HG03378 (cell line): Measurements from ENCODE around the gene ASPRV1.

ENCODE experiments used
- ATAC-seq: cut with Tn5 transposase; IDR thresholded peaks from one replicate; pipeline ENCODE4 v1.9.1; 2021; ENCODE audit warnings: mild to moderate bottlenecking, moderate library complexity; ENCODE audit not compliant: unreplicated experiment

The ASPRV1 gene

GRCh38 chr2:69943843-69944525 lies 17.4 kb downstream of the ASPRV1 start:
- ATAC-seq = no peak

DNA sequence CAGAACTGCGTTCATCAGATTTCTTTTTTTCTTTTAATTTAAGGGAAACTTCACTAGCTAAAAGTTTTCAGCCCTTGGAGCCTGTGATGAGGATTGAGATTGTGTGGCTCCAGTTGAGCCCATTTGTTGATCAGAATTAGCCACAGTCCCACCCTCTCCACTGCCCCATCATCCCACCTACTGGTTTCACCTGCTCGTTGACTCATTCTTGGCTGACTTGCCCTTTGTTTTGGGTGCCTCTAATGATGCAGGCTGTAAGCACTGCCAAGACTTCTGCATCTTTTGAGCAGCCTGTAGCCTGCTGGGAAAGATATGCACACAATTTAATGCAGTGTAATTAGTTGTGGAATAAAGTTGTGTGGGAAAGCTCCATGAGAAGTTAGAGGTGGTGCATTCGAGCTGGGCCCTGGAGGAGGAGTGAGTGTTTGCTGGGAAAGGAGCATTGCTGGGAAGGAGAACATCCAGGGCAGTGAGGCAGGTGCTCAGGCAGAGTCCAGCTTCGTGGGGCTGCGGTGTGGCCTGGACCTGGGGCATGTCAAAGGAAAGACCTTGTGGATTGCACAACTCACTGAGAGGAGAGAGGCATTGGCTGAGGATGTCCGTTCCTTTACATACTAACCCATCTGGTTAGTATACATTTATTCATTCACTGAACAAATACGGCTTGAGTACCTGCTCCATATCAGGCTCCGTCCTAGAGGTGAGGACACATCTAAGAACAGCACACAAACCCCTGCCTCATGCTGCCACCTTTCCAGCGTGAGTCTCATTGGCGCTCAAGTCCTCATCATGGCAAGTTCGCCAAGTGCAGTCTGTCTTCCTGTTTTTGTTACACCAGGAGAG lies 18.2 kb downstream of the ASPRV1 start:
- ATAC-seq = no peak

DNA sequence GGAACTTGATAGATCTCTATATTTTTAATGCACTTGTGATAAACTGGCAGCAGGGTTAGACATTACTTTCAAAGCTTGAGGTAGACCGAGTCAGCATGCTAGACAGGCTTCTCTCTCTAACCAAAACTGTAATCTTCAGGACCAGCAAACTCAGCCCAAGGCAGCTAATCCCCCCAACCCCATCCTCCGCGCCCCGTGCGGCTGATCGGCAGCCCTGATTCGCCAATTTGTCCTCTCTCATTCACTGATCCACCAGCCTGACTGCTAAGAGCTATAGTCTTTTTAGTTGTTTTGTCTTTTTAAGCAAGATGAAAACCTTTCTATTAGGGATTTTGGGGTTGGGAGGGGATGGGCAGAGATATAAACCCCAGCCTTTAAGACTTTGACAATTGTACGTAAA lies 20.7 kb downstream of the ASPRV1 start:
- ATAC-seq = no peak

GRCh38 chr2:69939722-69940121 lies 21.7 kb downstream of the ASPRV1 start:
- no peak for ATAC-seq

GRCh38 chr2:69937968-69938367 lies 23.5 kb downstream of the ASPRV1 start:
- no peak for ATAC-seq

DNA sequence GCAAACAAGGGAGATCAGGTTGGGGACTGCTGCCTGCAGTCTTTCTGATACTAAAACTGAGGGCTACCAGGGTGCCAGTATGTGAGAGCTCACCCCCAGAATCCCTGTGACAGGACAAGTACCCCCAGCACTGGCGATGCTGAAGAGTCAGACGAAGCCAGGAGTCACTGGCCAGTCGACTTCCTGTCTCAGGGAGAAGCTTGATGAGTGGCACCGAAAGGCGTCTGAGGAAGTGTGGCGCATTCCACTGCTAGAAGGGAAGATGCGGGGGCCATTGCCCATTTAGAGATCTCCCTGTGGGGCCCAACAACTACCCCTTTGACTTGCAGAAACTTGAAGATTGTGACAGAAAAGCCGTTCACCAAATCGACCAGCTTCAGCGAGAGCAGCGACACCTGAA lies 24.5 kb downstream of the ASPRV1 start:
- ATAC-seq = no peak

GRCh38 chr2:69935011-69935410 lies 26.4 kb downstream of the ASPRV1 start:
- no peak for ATAC-seq

DNA sequence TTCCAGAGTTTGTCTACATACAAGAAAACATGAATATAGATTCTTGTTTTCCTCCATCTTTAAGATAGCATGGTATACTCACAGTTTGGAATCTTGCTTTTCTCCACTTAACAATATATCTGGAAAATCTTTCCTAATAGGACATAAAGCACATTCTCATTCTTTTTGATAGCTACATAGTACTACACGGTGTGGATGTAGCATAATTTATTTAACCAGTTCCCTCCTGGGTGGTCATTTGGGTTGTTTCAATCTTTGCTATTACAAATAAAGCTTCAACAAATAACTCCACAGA lies 26.9 kb downstream of the ASPRV1 start:
- ATAC-seq = no peak

DNA sequence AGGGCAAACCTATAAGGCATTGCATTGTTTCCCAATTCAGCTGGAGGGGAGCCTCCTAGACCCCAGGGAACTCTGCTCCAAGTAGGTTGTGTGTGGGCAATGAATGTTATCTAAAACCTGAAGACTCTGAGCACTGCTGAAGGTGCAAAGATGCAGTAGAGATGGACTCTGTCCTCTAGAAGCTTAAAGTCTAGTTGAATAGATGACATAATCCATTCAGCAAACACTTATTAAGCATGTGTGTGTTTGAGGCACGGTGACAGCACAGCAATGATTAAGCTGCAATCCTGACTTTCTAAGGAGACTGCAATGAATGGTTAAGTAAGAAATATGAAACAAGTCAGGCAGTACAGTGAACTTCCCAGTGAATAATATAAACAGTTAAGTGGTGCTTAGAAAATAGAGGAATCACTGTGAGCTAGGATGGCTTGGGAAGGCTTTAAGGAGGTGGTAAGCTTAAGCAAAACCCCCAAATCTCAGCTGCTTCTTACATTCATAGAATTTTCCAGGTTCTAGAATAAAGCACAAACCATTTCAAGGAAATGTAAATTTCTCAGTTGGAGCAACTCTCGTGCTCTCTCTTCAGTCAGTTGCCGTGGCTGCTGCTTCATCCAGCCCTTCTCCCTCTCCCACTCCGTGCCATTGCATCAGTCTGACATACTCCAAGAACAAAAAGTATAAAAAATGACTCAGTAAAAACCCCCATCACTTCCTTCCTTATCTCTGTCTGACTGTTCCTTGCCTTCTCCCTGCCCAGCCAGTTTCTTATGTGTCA lies 27.4 kb downstream of the ASPRV1 start:
- no peak for ATAC-seq

GRCh38 chr2:69933254-69933828 lies 28.1 kb downstream of the ASPRV1 start:
- no peak for ATAC-seq

GRCh38 chr2:69932596-69932922 lies 28.9 kb downstream of the ASPRV1 start:
- no peak for ATAC-seq

DNA sequence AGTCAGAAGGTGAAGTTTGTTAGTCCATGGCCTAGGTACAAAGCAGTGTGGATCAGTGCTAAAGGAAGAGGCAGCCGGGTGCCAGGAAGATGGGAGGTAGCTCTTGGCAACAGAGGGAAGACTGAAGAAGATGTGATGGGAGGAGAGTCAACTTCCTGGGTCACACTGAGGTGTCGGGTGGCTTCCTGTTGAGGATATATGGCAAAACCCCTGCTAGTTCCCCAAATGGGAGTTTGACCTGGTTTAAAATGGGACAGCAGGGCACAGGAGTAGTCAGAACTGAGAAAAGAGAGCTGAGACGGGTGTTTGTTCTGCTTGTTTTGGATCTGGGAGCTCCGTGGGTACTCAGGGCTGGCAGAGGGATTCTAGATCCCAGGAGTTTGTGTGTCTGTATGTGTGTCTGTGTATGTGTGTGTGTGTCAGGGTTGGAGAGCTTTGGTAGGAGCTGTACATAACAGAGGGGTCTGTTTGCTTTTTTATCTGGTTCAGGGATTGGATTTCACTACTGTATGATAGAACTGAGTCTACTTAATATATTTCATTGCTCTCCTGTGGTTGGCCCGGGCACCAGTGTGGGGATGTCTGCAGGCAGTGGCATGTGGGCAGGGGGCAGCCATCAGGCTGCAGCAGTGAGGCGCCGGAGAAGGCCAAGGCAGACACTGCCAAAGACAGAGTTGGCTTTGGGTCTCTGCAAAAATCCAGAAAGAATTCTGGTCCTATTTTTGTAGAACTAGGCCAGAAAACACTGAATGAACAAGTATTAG lies 29.4 kb downstream of the ASPRV1 start:
- ATAC-seq = no peak

DNA sequence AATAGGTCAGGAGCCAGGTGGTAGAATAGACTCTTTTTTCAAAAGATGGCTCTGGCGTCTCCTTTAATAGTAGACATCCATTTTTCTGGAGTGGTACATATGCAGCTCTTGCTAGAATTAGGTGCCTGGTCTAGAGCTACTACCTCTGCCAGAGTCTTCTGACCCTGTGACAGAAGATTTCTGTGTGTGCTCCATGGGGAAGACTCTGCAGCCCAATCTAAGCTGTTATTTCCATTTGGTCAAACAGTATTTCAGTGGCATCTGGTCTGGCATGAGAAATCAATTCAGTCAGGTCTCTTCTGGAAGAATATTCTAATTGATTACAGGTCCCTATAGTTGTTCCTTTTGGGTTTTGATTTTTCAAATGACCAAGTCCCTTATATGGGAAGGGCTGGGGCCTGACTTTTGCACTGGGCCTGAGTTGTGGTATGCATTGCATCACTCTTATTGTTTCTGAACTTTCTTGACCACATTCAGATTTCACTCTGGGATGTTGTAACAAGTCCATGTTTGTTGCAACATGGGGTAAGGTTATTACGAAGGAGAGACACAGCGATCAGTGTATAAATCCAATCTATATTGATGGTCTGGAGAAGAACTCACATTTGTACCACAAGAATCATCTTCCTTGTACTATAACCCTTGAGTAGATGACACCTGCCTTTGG lies 34.4 kb downstream of the ASPRV1 start:
- no peak for ATAC-seq

DNA sequence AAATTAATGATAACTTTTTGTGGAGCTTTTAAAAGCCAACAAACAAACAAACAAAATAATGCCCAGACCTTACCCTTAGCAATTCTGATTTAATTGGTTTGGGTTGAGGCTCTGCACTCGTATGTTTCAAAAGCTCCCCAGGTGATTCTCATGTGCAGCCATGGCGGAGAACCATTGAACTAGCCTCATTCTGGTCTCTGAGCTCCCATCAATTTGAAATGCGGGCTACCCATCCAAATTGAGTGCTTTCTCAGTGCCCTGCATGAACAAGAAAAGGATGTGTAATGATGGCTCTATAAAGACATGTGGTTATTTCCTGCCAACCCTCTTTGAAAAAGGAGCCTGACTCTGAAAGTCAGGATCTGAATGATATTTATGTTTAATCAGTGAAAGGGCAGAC lies 38.3 kb downstream of the ASPRV1 start:
- no peak for ATAC-seq

DNA sequence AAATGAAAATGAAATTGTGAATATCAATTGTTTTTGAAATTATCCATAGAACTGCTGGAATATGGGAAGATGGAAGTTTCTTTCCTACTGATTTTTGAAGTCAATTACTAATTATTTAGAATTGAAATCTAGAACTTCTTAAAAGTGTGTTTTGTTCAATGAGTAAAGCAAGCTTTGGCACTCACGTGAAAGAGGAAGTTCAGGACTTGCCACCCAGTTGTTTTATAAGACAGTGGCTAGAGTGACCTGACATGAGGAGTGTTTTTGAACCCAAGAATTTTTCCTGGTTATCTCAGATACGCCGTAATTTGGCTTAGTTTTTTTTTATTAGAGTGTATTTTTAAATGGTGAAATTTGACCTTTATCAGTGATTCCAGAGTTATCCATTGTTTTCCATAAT lies 43.0 kb downstream of the ASPRV1 start:
- no peak for ATAC-seq

DNA sequence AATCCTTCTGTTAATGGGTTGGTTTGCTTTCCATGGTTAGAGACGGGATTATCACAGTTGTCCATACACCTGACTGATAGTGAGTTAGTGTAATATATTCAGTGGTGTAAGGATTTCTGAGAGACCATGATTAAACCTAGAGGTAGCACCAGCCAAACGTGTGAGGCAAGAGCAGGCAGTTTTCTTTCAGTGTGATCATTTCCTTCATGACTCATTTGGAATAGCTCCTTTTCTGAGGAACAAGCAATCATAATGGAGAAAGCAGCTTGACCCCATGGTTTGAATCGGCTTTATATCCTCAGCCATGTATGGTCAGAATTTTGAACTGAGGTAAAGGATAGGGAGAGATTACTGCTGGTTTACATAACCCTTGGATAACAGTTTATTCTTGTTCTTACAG lies 43.6 kb downstream of the ASPRV1 start:
- ATAC-seq = no peak

- ATAC-seq = no peak
Observed at GRCh38 chr2:69916106-69916505, 45.3 kb downstream of the ASPRV1 start.

DNA sequence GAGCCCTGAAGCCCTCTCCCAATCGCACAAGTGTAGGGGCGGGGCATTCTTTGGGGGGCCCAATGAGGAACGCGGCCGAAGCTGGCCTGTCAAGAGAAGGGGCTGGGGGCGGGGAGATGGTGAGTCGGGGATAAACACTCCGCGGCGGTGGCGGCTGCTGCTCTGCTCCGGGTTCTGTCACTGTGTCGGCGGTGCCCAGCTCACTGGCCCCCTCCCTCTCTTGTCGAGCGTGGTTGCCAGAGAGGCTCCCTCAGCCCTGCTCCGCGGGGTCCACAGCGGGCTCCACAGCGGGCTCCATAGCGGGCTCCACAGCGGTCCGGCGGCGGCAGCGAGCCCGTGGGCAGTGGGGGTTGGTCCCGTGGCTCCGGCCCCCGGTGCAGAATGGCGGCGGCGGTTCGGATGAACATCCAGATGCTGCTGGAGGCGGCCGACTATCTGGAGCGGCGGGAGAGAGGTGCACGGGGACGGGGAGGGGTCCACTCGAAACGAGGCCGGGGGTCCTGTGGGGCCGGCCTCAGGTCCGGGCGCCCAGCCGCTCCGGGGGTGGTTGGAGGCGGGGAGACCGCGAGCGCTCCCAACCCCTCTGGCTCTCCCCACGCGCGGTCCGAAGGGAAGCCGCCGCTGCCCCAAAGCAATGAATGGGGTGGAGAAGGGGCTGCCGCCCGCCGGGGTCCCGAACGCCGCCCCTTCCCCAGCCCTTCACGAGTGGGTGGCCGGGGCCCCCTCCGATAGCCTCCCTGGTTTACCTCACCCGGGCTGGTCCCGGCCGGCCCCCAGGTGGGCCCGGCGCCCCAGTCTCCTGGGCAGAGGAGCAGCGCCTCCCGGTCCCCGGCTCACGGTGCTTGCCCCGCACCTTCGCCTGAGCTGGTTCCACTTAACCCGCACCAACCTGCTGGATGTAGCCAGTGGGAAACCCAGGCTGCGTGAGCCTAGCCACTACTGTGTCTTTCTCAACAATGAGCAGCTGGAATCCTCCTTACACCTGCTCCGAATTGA lies 46.2 kb downstream of the ASPRV1 start, which contains the start of gene MXD1:
TSS of gene MXD1 (plus strand) at position 160 of the 996 bp plus-strand sequence. CDS start at position 382, 222 bp downstream.
- ATAC-seq = no peak
